ENCODE measurements around the gene TUBGCP2. TPM values are rescaled to one million over a fixed set of nuclear protein-coding genes. Genes with fewer than 3 reads are reported as not detected.
A peak's percentile ranks its signal among the peaks of the same experiment; 100 is the strongest.

Gene TUBGCP2
- total and polyA plus RNA-seq, 7 donors: 20.3 to 53.2 (median 33.8) TPM

DNA sequence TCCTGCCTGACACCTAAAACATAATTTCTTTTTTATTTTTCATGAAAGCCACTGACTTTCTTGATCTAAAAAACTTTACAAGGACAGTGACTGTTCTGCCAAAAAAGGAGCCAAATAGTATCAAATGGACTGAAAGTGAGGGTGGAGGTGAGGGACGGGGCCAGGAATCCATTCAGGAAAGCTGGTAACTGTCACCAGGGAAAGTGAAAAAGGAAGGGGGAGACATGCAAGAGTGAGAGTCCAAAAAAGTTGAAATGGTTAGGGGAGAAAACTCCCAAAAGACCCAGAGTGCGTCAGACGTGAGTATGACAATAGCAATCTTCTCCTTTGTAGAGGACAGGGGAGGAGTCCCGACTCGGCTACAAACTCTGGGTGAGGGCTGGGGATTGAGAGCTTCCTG is 35.6 kb upstream of the TUBGCP2 start:
- intact Hi-C loops (cut with DNase I): no loop called here
- no peaks in the 10 kb centered on the region for H3K4me1 ChIP-seq
- no peak for ATAC-seq
- 53 to 67% (median 57%) methylated on average over 5 of the region's 5 CpGs for WGBS, 3 donors
- H3K27ac ChIP-seq: no peak overlapping the region
- H3K27me3 ChIP-seq (ENCODE audit: insufficient read depth in 3 of 3, low read length in 2 of 3): peaks cover 0 to 81% (median 19%) of the 10 kb centered on the region in 3 donors
- H3K36me3 ChIP-seq (ENCODE audit: insufficient read depth in 1 of 2, low read depth in 1 of 2): no peaks in the 10 kb centered on the region
- no peaks in the 10 kb centered on the region for H3K9me3 ChIP-seq
- DNase-seq: no peak
- TF ChIP-seq, protein P1, sequence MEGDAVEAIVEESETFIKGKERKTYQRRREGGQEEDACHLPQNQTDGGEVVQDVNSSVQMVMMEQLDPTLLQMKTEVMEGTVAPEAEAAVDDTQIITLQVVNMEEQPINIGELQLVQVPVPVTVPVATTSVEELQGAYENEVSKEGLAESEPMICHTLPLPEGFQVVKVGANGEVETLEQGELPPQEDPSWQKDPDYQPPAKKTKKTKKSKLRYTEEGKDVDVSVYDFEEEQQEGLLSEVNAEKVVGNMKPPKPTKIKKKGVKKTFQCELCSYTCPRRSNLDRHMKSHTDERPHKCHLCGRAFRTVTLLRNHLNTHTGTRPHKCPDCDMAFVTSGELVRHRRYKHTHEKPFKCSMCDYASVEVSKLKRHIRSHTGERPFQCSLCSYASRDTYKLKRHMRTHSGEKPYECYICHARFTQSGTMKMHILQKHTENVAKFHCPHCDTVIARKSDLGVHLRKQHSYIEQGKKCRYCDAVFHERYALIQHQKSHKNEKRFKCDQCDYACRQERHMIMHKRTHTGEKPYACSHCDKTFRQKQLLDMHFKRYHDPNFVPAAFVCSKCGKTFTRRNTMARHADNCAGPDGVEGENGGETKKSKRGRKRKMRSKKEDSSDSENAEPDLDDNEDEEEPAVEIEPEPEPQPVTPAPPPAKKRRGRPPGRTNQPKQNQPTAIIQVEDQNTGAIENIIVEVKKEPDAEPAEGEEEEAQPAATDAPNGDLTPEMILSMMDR (IDR thresholded peaks at IDR 0.05): no peak
- H3K4me3 ChIP-seq: no peak overlapping the region

DNA sequence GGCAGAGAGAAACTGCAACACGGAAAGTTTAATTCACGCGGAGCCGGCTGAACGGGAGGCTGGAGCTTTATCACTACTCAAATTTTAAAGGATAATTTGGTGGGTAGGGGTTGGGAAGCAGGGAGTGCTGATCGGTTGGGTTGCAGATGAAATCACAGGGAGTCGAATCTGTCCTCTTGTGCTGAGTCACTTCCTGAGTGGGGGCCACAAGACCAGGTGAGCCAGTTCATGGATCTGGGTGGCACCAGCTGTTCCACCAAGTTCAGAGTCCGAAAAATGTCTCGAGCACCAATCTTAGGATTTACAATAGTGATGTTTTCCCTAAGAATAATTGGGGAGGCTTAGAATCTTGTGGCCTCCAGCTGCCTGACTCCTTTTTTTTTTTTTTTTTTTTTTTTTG is 34.9 kb upstream of the TUBGCP2 start:
- ATAC-seq (no peak), DNase-seq (no peak)
- WGBS, 3 donors: 54 to 63% (median 61%) methylated on average over 9 of the region's 9 CpGs
- H3K4me1 ChIP-seq: no peaks in the 10 kb centered on the region
- TF ChIP-seq, protein P1 (IDR thresholded peaks at IDR 0.05): no peak
- H3K9me3 ChIP-seq: no peaks in the 10 kb centered on the region
- no peak overlapping the region for H3K27ac ChIP-seq
- intact Hi-C loops (cut with DNase I): no loop called here
- peaks cover 0 to 79% (median 21%) of the 10 kb centered on the region in 3 donors for H3K27me3 ChIP-seq (ENCODE audit: insufficient read depth in 3 of 3, low read length in 2 of 3)
- H3K4me3 ChIP-seq: no peak overlapping the region
- no peaks in the 10 kb centered on the region for H3K36me3 ChIP-seq (ENCODE audit: insufficient read depth in 1 of 2, low read depth in 1 of 2)

DNA sequence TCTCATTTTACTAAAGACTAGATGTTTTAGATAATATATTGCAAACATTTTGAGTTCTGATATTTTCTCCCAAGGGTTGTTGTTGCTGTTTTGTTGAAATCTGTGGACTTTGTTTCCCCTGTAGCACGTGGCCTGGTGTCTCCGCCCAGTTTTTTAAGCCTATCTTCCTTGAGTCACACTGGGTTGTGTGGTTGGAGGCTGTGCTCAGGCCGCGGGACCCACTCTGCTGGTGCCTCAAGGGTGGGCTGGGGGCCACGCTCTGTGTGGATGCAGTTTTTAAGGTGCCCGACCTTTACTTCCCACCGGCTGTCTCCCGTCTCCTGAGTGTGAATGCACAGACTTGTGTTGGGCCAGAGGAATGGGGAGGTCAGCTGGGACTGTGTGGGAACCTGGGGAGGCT is 34.3 kb upstream of the TUBGCP2 start:
- Histone ChIP-seq H3K4me3 (no peak overlapping the region), H3K4me1 (no peaks in the 10 kb centered on the region), H3K27me3 (ENCODE audit: insufficient read depth in 3 of 3, low read length in 2 of 3) (peaks cover 0 to 76% (median 22%) of the 10 kb centered on the region in 3 donors), H3K27ac (no peak overlapping the region), H3K36me3 (ENCODE audit: insufficient read depth in 1 of 2, low read depth in 1 of 2) (no peaks in the 10 kb centered on the region), H3K9me3 (no peaks in the 10 kb centered on the region)
- ATAC-seq (no peak), DNase-seq (peak in 1 of 2 donors; percentile 38)
- intact Hi-C loops (cut with DNase I): no loop called here
- TF ChIP-seq, protein P1 (IDR thresholded peaks at IDR 0.05): no peak
- WGBS, 3 donors: 72 to 73% (median 73%) methylated on average over 8 of the region's 8 CpGs

DNA sequence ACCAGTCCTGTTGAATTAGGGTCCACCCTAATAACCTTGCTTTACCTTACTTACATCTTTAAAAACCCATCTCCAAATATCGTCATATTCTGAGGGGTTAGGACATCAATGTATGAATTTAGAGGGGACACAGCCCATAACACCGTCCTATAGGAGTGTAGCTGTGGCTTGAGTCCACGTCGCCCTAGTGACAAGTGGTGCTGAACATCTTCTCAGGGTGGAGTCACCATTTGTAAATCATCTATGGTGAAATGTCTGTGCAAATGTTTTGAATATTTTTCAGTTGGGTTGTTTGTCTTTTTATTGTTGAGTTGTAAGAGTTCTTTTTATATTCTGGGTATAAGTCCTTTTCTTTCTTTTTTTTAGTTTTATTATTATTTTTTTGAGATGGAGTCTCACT is 33.3 kb upstream of the TUBGCP2 start:
- intact Hi-C loops (cut with DNase I): no loop called here
- H3K4me1 ChIP-seq: no peaks in the 10 kb centered on the region
- H3K36me3 ChIP-seq (ENCODE audit: insufficient read depth in 1 of 2, low read depth in 1 of 2): no peaks in the 10 kb centered on the region
- H3K9me3 ChIP-seq: no peaks in the 10 kb centered on the region
- DNase-seq (no peak), ATAC-seq (no peak)
- TF ChIP-seq, protein P1 (IDR thresholded peaks at IDR 0.05): no peak
- H3K27ac ChIP-seq: no peak overlapping the region
- no peak overlapping the region for H3K4me3 ChIP-seq
- WGBS, 3 donors: 79 to 88% (median 84%) methylated on average over 4 of the region's 4 CpGs
- H3K27me3 ChIP-seq (ENCODE audit: insufficient read depth in 3 of 3, low read length in 2 of 3): peaks cover 0 to 72% (median 28%) of the 10 kb centered on the region in 3 donors

DNA sequence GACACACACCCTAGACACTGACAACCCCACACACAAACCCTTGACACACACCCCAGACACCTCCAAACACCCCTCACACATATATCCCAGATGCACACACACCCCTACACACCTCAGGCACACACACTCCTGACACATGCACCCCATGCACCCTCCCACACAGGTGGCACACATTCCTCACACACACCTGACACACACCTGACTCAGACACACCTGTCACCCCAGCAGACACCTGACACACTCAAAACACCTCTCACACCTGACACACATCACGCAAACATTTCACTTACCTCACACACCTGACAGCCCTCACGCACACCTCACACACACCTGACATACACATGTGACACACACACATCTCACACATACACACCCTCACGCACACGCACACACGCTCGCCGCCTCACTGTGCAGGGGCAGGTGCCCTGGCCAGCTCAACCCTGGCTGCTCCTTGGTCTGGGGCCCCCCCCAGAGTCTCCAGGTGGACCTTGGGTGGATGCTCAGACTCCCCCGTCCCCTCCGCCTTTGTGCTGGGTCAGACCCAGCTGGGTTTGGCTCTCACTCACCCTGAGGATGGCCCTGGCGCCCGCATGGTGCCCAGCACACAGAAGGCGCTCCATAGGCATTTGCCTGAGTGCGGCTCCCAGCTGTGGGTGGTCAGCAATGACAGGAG is 31.2 kb upstream of the TUBGCP2 start:
- H3K4me3 ChIP-seq: no peak overlapping the region
- H3K27ac ChIP-seq: no peak overlapping the region
- 84 to 89% (median 88%) methylated on average over 13 of the region's 13 CpGs for WGBS, 3 donors
- H3K9me3 ChIP-seq: no peaks in the 10 kb centered on the region
- ATAC-seq (no peak), DNase-seq (peak in 1 of 2 donors; percentile 40)
- H3K4me1 ChIP-seq: peaks cover 12% of the 10 kb centered on the region
- H3K36me3 ChIP-seq (ENCODE audit: insufficient read depth in 1 of 2, low read depth in 1 of 2): no peaks in the 10 kb centered on the region
- intact Hi-C loops (cut with DNase I): no loop called here
- TF ChIP-seq, protein P1 (IDR thresholded peaks at IDR 0.05): no peak
- H3K27me3 ChIP-seq (ENCODE audit: insufficient read depth in 3 of 3, low read length in 2 of 3): peaks cover 0 to 75% (median 37%) of the 10 kb centered on the region in 3 donors

All from psoas muscle (tissue), 8 donors.